NCI-H226 (cell line): ENCODE measurements around the gene AGK.

Source experiments
- DNase-seq: peaks from one replicate; pipeline ENCODE4 v3.0.0-alpha.2; 2015

Gene AGK

DNA sequence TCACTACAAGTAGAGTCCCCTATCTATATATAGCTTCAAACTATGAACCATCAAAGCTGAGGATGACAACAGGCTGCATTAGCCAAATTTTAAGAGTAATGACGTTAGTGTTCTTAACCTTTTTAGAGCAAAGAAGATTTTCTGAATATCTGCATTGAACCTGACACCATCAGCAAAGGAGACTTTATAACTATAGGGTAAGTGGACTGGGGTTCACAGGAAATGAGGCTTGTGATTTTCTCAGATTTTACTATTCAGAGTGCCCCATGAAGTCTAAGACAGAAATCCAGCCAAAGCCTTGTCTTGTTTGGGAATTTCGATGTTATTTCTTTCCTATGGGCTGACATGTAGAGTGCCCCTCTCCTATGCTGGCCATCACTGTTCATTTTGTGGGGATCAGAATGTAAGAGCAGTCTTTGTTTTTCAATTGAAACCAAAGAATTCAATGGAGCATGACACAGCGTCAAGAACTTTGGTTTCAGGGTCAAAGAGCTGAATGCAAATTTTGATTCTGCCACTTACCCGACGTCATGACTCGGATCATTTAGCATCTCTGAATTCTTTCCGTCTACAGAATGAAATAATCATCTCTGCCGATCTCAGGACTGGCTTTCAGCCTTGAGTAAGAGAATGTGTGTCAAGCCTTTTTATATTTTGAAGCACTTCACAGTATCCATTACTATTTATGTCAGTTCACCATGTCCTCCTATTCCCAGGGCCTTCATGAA is 98.1 kb downstream of the AGK start:
- DNase-seq = no peak

DNA sequence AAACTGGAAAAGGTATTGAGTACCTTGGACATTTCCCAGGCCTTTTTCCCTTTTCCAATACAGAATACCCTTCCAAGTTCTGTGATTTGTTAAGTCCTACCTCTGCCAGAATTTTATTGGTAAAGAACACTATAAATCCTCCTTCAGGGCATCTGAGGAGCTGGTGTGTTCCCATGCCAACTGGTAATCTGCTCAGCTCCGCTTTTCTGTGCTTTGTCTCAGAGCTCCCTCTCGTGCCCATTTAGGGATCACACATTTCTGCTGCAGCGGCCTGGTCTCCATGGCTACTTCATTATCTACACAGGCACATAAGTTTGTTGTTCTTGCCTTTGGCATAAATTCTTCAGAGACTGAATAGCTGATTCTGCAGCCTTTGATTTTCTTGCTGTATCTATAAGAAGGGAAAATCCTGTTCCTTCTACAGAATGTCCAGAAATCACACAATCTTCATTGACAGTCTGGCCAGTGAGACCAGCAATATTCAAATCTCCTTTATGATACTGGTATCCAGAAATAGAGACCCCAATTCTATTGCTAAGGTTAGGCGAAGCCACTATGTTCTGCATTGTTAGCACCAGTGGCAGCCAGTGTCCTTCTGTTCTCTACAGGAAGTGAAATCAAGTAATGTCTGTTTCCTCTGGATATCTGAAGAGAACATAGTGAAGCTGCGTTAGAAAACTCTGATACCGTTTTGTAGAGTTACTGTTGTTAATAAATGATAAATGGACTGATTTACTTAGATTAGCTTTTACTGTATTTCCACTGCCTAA is 98.8 kb downstream of the AGK start:
- DNase-seq = peak; percentile 61

DNA sequence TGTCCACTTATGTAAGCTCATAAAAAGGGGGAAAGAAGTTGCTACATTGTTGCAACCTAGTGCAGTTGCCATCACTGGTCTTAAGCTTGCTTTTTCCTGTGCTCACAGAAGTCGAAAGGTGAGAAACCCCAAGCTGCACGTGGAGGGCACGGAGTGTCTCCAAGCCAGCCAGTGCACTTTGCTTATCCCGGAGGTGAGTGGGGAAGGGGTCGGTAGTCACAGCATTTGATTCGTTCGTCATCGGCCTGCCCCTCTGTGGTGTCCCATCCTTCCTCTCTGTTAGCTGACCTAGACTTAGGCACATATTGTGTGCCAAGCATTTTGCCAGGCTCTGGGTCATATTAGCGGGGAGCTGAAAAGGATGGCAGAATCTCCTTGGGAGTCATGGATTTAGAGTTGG is 100.2 kb downstream of the AGK start:
- DNase-seq = no peak

DNA sequence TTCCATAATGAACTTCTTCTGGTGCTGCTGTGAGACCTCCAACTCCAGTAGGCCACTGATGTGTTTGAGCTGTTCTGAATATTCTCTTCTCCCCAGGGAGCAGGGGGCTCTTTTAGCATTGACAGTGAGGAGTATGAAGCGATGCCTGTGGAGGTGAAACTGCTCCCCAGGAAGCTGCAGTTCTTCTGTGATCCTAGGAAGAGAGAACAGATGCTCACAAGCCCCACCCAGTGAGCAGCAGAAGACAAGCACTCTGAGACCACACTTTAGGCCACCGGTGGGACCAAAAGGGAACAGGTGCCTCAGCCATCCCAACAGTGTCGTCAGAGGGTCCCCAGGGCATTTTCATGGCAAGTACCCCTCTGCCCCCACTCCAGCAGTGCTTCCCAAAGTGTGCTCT is 101.5 kb downstream of the AGK start:
- DNase-seq = no peak

- DNase-seq = peak; percentile 12
Measured at GRCh38 chr7:141654551-141654950, 103.3 kb downstream of the AGK start.

DNA sequence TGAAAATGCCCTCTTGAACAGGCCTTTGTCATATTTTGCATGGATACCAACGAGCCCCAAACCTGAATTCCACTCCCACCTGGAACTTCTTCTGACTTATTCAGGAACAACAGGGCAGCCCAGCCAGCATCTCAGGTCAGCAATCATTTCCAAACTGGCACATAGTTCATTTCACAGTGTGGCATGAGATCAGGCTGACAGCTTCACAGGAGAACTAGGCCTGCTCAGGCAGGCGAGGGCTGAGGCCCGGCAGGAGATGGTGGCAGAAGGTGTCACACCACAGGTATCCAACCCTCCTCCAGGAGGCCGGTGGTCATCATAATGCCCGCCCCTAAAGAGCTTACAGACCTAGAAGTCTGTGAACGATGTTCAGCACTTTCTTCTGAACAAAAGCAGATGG is 108.3 kb downstream of the AGK start:
- no peak for DNase-seq

DNA sequence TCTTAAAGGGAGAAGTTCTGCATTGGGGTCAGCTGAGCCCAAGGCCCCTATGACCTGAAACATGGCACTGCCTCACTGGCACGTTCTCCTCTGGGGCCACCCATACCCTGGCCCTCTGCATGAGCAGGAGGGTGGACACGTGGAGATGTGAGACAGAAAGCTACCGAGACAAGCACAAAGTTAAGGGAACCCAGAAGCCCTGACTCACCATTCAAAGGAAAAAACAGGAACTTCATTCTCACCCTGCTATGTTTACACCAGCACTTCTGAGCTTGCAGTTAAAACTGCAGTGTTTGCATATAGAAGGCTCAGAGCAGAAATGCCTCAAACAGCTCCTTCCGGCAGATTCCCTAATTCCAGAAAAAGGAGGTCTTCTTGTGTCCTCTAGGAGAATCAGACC is 109.0 kb downstream of the AGK start:
- DNase-seq = no peak

DNA sequence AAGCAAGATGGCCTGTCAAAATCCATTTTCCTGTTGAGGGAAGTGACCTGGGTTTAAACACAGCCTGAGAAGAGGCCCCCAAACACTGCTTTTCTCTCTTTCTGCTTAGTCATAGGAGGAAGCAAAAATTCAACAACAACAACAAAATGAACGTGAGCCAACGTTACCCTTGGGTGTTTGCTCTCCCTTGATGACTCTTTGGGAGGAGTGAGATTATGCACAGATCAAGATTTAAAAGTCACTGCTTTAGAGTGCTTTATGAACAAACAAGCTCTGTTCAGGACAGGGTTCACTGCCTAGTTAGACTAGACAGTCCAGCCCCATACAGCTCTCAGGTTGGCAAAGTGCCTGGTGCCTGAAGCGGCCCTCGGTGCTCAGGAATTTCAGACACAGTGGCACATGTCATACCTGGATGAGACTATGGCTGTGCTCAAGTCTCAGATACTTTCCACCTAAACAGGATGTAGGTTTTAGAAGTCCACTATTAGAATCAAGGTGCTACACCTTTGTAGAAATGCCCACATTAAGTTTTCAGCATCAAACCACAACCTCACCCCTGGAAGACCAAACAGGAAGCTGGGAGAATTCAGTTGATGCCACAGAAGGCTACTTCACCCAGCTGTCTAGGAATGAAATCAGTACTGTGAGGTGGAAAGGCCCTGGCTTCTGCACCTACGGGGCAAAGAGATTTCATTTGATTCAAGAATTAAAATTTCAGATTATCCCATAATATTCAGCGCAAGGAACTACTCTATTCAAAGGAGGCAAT is 112.1 kb downstream of the AGK start:
- no peak for DNase-seq

DNA sequence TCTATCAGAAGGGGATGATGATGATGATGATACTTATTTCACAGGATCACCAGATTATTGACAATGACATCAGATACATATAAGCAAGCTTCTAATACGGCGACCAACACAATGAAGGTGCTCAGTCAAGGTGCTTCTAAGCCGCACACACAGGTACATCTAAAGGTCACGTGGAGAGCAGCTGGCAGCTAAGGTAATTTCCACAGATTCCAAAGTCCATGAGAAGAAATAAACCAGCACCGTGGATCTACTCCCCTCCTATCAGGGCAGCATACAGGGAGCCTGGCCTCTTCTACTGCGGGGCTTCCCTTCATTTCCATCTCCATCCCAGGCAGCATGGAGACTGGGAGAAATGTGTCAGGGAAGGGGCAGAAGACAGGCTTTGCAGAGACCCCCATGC is 113.2 kb downstream of the AGK start:
- no peak for DNase-seq

DNA sequence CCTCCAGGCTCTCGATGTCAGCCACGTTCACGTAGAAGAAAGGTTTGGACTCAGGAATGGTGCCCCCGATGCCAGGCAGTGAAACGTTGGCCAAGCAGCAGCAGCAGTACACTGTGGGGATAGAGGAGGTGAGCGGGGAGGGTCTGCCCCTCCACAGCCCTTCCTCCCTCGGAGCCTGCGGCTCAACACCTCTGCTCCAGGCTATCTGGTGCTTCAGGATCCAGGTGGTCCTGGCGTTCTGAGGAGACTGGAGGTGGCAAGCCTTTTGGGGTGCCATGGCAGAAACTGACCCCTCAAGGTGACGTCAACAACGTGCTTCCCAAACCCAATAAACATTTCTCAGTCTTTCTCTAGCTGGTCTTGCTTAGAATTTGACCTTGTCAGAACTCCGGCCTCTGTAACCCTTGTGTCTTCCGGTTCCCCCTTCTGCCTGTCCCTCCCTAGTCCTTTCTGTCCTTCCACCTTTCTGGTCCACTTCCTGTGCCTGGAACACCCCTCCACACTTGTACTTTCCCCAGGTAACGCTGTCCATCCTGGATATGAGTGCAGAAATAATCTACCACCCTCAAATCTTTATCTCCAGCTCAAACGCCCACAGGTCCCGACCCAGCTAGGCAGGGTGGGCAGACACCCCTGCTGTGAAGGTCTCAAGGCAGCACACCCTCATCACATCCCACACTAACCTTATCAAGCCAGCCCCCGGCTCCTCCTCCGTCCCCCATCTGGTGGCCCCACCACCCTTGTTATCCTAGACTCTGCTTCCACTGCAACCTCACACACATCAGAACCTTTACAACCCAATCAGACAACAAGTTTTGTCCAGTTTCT is 114.2 kb downstream of the AGK start:
- DNase-seq = no peak

GRCh38 chr7:141666071-141666470 is 114.9 kb downstream of the AGK start:
- no peak for DNase-seq

- no peak for DNase-seq
Measured at GRCh38 chr7:141668853-141669252, 117.6 kb downstream of the AGK start.

DNA sequence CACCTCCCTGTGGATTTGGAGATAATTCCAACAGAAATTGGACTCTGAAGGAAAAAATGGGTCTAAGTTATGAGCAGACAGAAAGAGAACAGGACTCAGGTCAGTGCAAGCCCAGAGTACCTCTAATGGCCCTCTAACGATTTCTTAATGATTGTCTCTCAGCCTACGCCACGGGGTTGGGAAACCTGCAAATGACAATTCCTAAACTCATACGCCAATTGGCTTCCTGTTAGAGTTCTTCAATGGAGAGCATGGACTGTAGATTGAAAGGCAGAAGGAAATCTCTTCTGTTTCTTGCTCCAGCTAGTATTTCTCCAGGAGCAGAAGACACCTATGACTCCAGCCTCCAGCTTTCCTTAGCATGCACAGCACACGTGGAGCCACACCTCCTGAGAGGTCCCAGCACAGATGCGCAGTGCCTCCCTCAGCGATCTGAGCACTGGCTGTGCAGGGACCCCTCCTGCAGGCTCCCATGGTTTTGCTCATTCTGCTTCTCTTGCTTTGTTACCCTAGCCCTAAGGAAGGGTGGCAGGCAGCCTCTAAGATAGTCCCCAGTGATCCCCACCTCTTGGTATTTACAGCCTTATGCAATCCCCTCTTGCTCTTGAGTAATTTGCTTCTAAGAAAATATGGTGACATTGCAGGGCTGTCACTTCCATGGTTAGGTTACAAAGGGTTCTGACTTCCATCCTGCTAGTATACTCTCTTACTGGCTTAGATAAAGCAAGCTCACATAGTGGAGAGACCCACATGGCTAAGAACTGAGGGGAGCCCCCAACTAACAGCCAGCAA is 120.7 kb downstream of the AGK start:
- DNase-seq = no peak

DNA sequence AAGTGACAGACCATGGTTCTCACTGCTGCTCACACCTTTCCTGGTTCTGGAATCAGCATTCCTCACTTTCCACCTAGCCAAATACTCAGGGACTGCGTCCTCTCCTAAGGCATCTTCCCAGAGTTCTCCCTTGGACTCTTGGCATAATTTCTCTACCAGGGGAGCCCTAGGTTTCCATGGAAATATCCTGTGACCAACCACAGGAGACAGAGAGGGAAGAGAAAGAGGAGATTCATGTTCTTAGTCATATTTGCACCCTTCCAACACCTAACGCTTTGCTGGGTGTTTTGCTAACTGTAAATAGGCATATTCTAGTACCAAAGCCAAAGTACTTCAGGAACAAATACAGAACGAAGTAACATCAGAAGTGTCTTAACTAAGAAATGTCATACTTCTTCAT is 122.1 kb downstream of the AGK start:
- DNase-seq = no peak

DNA sequence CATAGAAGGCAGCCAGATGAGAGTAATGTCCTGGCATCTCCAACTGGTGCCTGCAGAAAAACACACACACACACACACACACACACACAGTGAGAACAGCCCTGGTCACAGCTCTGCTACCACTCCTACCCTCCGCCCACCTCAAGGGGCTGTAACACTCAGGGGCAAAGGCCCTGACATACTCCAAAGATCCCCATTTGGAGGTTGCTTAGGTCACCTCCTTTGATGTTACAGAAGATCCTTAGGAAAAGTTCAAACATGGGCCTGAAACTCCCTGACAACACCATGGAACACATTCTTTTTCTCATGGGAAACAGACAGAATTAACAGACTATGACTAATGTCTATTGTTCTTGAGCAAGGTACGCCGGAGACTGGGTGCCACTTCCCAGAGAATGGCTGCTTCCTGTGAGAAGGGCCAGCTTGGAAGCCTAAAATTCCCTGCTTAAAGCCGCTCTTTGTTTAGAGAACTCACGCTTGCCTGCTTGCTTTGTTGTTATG is 123.0 kb downstream of the AGK start:
- DNase-seq = no peak

DNA sequence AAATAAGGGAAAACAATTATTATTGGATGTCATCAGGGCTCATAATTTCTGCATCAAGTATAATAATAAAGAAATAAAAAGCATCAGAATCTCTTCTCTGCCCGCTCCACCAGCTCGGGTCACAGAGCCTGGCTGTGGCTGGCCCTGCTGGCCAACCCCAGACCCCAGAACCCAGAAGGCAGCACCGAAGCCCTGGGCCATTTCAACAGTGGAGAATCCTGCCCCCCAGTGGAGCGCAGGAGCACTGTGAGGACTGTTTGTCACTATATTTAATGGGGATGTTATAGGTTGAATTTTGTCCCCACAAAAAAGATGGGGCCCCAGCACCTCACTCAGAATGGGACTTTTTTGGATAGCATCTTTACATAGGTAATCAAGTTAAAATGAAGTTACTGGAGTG is 123.5 kb downstream of the AGK start:
- no peak for DNase-seq

- DNase-seq = no peak
Measured at GRCh38 chr7:141675436-141676215, 124.4 kb downstream of the AGK start.

DNA sequence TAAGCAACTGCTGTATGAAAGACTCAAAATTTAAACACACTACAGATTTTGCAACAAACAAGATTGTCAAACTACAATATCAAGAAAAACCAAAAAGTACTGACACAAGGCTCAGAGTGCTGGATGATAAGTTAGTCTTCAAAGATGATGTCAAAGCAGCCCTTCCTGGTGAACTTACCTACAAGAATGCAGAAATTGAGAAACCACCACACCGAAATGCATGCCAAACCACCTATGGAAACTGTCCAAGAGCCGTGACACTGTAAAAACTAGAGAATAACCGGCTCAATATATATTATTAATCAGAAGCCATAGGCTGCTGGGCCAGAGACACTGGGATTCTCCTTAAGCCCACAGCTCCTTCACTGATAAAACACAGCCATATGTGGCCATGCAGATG is 125.4 kb downstream of the AGK start:
- DNase-seq = peak; percentile 37

DNA sequence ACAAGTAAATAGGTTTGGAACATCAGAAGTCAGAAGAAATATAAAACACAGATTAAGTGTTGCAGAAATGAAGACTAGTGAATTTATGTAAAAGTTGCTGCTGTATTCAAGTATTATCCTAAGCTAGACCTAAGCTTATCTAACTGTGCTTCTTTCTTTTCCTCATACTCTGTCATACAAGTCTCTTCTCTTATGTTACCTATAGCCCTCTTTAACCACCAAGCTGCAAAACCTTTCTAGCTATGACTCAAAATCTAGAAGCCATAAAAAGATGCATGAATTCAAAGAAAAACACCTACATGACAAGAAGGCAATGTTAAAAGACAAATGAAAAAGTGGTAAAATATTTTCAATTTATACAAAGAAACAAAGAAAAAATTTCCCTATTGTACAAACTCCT is 127.8 kb downstream of the AGK start:
- no peak for DNase-seq

GRCh38 chr7:141685285-141686023 is 134.2 kb downstream of the AGK start:
- no peak for DNase-seq
